GM12873 (cell line): Measurements from ENCODE around the gene MARF1.

ENCODE experiments used
- TF ChIP-seq, protein P1 (sequence below): IDR thresholded peaks from 2 replicates; pipeline ENCODE4 v1.5.1; 2012; ENCODE audit warnings: low read depth, mild to moderate bottlenecking, moderate library complexity, low read length, control low read depth; ENCODE audit not compliant: insufficient read depth; ENCODE audit errors: missing control alignments

The MARF1 gene

DNA sequence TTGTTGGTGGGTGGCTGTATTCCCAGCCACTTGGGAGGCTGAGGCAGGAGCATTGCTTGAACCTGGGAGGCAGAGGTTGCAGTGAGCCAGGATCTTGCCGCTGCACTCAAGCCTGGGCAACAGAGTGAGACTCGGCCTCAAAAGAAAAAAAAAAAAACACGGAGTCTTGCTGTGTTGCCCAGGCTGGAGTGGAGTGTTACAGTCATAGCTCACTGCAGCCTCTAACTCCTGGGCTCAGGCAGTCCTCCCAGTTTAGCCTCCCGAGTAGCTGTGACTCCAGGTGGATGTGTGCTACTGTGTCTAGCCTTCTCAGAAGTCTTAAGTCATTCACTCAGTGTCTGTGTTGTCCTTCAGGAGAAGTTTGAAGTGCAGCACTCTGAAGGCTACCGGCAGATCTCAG is 34.5 kb upstream of the MARF1 start:
- TF ChIP-seq, protein P1, sequence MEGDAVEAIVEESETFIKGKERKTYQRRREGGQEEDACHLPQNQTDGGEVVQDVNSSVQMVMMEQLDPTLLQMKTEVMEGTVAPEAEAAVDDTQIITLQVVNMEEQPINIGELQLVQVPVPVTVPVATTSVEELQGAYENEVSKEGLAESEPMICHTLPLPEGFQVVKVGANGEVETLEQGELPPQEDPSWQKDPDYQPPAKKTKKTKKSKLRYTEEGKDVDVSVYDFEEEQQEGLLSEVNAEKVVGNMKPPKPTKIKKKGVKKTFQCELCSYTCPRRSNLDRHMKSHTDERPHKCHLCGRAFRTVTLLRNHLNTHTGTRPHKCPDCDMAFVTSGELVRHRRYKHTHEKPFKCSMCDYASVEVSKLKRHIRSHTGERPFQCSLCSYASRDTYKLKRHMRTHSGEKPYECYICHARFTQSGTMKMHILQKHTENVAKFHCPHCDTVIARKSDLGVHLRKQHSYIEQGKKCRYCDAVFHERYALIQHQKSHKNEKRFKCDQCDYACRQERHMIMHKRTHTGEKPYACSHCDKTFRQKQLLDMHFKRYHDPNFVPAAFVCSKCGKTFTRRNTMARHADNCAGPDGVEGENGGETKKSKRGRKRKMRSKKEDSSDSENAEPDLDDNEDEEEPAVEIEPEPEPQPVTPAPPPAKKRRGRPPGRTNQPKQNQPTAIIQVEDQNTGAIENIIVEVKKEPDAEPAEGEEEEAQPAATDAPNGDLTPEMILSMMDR, result no peak

DNA sequence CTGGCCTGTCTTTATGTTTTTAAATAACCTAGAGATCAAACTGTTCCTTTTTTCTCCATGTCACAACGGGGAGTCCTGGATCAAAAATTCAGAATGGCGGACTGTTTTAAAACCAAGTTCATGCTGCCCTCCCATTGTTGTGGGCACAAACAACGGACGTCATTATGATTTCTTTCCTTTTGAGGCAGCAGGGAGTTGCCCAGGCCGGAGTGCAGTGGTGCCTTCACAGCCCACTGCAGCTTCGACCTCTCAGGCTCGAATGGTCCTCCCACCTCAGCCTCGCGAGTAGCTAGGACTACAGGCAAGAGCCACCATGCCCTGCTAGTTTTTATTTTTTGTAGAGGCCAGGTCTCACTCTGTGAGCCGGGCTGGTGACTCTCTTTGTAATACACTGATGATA is 33.6 kb upstream of the MARF1 start:
- TF ChIP-seq, protein P1, result no peak

DNA sequence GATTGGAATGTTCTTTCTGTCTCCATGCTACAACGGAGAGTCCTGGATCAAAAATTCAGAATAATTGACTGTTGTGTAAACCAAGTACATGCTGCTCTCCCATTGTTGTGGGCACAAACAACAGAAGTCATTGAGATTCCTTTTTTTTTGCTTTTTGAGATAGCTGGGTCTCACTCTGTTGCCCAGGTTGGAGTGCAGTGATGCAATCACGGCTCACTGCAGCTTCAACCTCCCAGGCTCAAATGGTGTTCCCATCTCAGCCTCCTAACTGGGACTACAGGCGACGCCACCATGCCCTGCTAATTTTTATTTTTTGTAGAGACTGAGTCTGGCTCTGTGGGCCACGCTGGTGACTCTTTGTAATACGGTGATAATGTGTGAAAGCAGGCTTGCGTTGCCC is 31.6 kb upstream of the MARF1 start:
- TF ChIP-seq, protein P1, result no peak

DNA sequence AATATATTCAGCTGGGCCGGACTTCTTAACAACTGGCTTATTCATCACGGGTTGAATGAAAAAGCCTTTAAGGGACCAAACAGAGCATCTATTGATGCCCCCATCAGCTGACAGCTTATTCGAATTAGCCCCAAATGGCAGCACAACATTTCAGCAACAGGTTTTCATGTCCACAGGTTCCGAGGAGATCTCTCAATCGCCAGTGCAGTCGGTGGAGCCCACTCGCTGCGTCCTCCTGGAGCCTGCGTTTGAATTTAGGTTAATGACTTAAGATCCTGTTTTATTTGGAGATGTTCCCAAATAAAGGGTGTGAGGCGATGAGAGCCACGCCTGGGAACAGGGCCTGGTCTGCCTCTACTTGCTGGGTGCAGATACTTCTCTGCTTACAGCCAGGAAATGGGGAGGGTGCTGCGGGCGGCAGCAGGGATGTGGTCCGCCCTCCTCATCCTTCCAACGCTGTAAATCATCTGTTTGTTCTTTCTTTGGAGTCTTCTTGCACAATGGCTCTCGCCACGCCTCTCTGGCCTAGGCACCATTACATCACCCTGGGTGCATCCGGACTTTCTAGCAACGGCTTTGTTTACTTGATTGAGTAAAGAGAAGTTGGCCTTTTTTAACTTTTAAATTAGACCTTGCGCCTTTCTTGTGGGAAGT is 29.7 kb upstream of the MARF1 start:
- TF ChIP-seq, protein P1, result no peak

DNA sequence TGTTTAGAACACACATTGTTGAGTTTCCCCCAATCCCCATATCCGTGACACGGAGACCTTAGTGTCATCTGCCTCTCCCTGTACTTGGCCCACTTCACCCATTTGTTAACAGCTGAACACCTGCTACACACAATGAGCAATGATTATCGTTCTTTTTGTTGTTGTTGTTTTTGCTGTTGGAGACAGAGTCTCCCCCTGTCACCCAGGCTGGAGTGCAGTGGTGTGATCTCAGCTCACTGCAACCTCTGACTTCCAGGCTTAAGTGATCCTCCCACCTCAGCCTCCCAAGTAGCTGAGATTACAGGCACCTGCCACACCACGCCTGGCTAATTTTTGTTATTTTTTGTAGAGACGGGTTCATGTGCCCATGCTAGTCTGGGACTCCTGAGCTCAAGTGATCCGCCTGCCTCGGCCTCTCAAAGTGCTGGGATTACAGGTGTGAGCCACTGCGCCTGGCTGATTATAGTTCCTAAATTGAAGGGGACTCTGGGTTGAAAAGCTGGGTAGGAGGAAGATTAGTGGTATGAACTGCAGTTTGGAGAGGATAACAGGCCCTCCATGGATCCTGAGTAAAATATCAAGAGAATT is 28.7 kb upstream of the MARF1 start:
- TF ChIP-seq, protein P1, result no peak

DNA sequence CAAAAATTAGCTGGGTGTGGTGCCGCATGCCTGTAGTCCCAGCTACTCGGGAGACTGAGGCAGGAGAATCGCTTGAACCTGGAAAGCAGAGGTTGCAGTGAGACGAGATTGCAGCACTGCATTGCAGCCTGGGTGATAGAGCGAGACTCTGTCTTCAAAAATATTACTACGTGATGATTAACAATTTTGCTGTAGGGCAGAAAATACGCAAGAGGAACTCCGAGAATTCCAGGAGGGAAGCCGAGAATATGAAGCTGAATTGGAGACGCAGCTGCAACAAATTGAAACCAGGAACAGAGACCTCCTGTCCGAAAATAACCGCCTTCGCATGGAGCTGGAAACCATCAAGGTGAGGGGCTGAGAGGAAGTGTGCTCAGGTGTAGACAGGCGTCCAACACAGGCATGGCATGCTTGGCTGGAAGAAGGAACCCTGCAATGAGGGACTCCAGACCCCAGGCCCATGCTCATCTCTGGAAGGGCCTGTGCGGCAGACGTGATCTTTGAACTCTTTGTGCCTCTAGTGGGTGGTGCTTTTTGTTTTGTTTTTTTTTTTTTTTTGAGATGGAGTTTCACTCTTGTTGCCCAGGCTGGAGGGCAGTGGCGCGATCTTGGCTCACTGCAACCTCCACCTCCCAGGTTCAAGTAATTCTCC is 24.3 kb upstream of the MARF1 start:
- TF ChIP-seq, protein P1, result no peak

DNA sequence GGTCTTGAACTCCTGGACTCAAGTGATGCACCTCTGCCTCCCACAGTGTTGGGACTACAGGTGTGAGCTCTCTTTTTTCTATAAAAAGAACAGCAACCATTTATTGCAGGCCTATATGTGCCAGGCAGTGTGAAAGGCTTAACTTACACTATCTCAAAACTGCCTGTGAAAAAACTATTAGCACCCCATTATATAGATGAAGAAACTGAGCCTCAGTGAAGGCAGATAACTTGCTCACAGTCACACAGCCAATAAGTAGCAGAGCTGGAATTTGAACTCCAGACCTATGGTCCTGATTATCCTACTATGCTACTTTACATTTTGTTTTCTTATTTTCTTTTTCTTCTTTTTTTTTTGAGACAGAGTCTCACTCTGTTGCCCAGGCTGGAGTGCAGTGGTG is 22.2 kb upstream of the MARF1 start:
- TF ChIP-seq, protein P1, result no peak
